HG02885 (cell line): ENCODE results near the gene CTF1.

ENCODE experiments used
- ATAC-seq: cut with Tn5 transposase; IDR thresholded peaks from one replicate; pipeline ENCODE4 v1.9.1; 2021; ENCODE audit warnings: mild to moderate bottlenecking; ENCODE audit not compliant: unreplicated experiment, poor library complexity

CTF1 gene

GRCh38 chr16:30903596-30903995 is 7.2 kb downstream of the CTF1 start:
- ATAC-seq: no peak

- no peak for ATAC-seq
Measured at GRCh38 chr16:30904114-30904780, 7.8 kb downstream of the CTF1 start.

GRCh38 chr16:30907064-30907463 is 10.7 kb downstream of the CTF1 start:
- no peak for ATAC-seq

GRCh38 chr16:30910427-30911029 is 14.1 kb downstream of the CTF1 start:
- no peak for ATAC-seq

- no peak for ATAC-seq
Measured at GRCh38 chr16:30912794-30913412, 16.5 kb downstream of the CTF1 start.

- ATAC-seq: no peak
Measured at GRCh38 chr16:30914830-30915229, 18.4 kb downstream of the CTF1 start.

- ATAC-seq: no peak
Measured at GRCh38 chr16:30918614-30919013, 22.2 kb downstream of the CTF1 start.

- ATAC-seq: no peak
Measured at GRCh38 chr16:30920891-30921290, 24.5 kb downstream of the CTF1 start.

GRCh38 chr16:30921459-30921747 is 25.0 kb downstream of the CTF1 start:
- ATAC-seq: no peak

GRCh38 chr16:30921748-30922419 is 25.5 kb downstream of the CTF1 start:
- ATAC-seq: no peak

- peak; percentile 75 for ATAC-seq
Measured at GRCh38 chr16:30922420-30922959, 26.1 kb downstream of the CTF1 start.

GRCh38 chr16:30922960-30923535 is 26.6 kb downstream of the CTF1 start:
- ATAC-seq: peak; percentile 70

- ATAC-seq: no peak
Measured at GRCh38 chr16:30923554-30924075, 27.2 kb downstream of the CTF1 start, which contains the start of gene FBXL19. FBXL19 (plus strand) TSS chr16:30923572; CDS start chr16:30925755, 2,183 bp downstream.

- ATAC-seq: no peak
Measured at GRCh38 chr16:30924076-30924912, 27.9 kb downstream of the CTF1 start.

- ATAC-seq: no peak
Measured at GRCh38 chr16:30924913-30925631, 28.7 kb downstream of the CTF1 start.

- ATAC-seq: no peak
Measured at GRCh38 chr16:30925632-30925987, 29.2 kb downstream of the CTF1 start.

- no peak for ATAC-seq
Measured at GRCh38 chr16:30925995-30926811, 29.8 kb downstream of the CTF1 start.
